CD4-positive, alpha-beta T cell treated with Interleukin-6 for 4 hours (primary cell): ENCODE data around the gene LAMC2.

Experiments used
- DNase-seq: peaks from one replicate; pipeline ENCODE4 v3.0.0-alpha.2; 2020; ENCODE audit warnings: mixed read lengths

The LAMC2 gene

DNA sequence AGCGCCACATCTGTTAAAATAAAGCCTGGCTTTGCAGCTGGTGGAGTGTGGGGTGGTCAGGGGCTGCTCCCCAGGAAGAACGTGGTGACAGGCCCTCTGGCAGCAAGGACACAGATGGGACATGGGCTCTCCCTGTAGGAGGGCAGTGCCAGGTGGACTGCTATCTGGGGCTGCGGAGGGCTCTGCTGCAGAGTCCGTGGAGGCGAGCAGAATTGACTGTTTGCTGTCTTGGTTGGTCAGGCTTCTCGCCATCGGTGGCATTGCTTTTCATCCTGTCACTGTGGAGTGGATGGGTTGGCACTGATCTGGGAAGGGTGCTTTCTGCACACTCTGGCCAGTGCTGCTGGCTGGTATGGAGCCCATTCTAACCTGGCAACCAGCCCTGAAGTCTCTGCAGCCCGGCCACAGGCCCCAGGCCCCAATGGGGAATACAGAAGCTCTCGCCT, 103.0 kb downstream of the LAMC2 start:
- DNase-seq: no peak

DNA sequence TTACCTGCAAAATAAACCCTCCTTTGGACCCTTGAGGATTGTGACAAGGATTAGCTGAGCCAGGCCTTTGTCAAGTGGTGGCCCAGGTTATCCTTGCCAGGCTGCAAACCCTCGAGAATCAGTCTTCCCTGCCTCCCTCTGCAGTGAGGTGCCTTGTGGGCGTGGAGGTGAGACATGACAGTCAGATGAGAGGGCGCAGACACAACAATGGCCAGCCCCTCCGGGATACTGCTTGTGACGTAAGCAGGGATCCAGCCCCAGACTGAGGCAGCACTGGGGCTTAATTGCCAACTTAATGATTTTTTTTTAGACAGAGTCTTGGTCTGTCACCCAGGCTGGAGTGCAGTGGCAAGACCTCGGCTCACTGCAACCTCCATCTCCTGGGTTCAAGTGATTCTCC, 104.6 kb downstream of the LAMC2 start:
- no peak for DNase-seq

- DNase-seq: no peak
Observed at GRCh38 chr1:183291216-183291762, 105.2 kb downstream of the LAMC2 start.

GRCh38 chr1:183291802-183292514, 105.9 kb downstream of the LAMC2 start:
- DNase-seq: no peak

GRCh38 chr1:183293241-183293640, 107.2 kb downstream of the LAMC2 start:
- DNase-seq: no peak

DNA sequence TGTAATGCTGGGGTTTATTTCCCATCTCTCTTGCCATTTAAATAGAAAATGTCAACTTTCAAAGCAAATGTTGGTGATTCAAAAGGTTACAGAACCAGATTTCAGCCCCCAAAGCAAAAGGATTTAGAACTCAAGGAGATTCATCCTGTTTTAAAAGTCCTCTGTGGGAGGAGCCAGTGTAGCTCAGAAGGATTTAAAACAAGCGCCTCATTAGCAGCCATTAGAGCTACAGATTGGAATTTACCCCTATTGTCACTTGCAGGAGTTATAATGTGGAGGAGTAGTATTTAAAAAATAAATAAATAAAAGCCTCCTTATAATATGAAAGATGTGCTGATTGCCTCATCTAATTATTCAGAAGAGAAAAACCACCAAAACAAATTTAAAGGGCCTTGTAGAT, 107.8 kb downstream of the LAMC2 start:
- no peak for DNase-seq
